Measurements from ENCODE around the gene GRM2. TPM values are rescaled to one million over a fixed set of nuclear protein-coding genes. Genes with fewer than 3 reads are reported as not detected.

Gene GRM2
- total RNA-seq, 4 donors from 2014 or later = 1.9 to 7.3 (median 5.8) TPM

GRCh38 chr3:51683566-51683965, 23.3 kb upstream of the GRM2 start:
- H3K9me3 ChIP-seq = no peaks in the 10 kb centered on the region
- no peak overlapping the region for H3K4me3 ChIP-seq
- H3K27ac ChIP-seq = no peak overlapping the region
- no peak for DNase-seq (ENCODE audit: low spot score in 2 of 2)
- peaks cover 74% of the 10 kb centered on the region for H3K4me1 ChIP-seq
- 72% methylated on average over 2 of the region's 2 CpGs for WGBS
- H3K27me3 ChIP-seq = no peaks in the 10 kb centered on the region
- H3K36me3 ChIP-seq = peaks cover 45% of the 10 kb centered on the region
- TF ChIP-seq CTCF (IDR thresholded peaks at IDR 0.05) = no peak
- no peak for TF ChIP-seq POLR2AphosphoS5 (IDR thresholded peaks at IDR 0.05)
- no peak for TF ChIP-seq POLR2A (IDR thresholded peaks at IDR 0.05)
- no peak for TF ChIP-seq EP300 (IDR thresholded peaks at IDR 0.05)

GRCh38 chr3:51684971-51685751, 21.7 kb upstream of the GRM2 start:
- TF ChIP-seq POLR2A (IDR thresholded peaks at IDR 0.05) = no peak
- no peak for TF ChIP-seq POLR2AphosphoS5 (IDR thresholded peaks at IDR 0.05)
- no peak for TF ChIP-seq EP300 (IDR thresholded peaks at IDR 0.05)
- TF ChIP-seq CTCF (IDR thresholded peaks at IDR 0.05) = no peak
- 59% methylated on average over 7 of the region's 7 CpGs for WGBS
- no peak for DNase-seq (ENCODE audit: low spot score in 2 of 2)
- Histone ChIP-seq H3K4me1 (peaks cover 67% of the 10 kb centered on the region), H3K9me3 (no peaks in the 10 kb centered on the region), H3K4me3 (no peak overlapping the region), H3K27me3 (no peaks in the 10 kb centered on the region), H3K27ac (peak overlapping the region; percentile 79), H3K36me3 (peaks cover 48% of the 10 kb centered on the region)

GRCh38 chr3:51686056-51686455, 20.8 kb upstream of the GRM2 start:
- TF ChIP-seq POLR2AphosphoS5 (IDR thresholded peaks at IDR 0.05) (no peak), POLR2A (IDR thresholded peaks at IDR 0.05) (no peak), EP300 (IDR thresholded peaks at IDR 0.05) (no peak), CTCF (IDR thresholded peaks at IDR 0.05) (no peak)
- no peak for DNase-seq (ENCODE audit: low spot score in 2 of 2)
- peaks cover 50% of the 10 kb centered on the region for H3K36me3 ChIP-seq
- no peaks in the 10 kb centered on the region for H3K27me3 ChIP-seq
- peaks cover 61% of the 10 kb centered on the region for H3K4me1 ChIP-seq
- WGBS = 87% methylated on average over 4 of the region's 4 CpGs
- H3K9me3 ChIP-seq = no peaks in the 10 kb centered on the region
- H3K4me3 ChIP-seq = no peak overlapping the region
- peak overlapping the region; percentile 79 for H3K27ac ChIP-seq

- H3K4me3 ChIP-seq = no peak overlapping the region
- H3K36me3 ChIP-seq = peaks cover 56% of the 10 kb centered on the region
- no peaks in the 10 kb centered on the region for H3K9me3 ChIP-seq
- TF ChIP-seq POLR2AphosphoS5 (IDR thresholded peaks at IDR 0.05) (no peak), CTCF (IDR thresholded peaks at IDR 0.05) (no peak), POLR2A (IDR thresholded peaks at IDR 0.05) (no peak), EP300 (IDR thresholded peaks at IDR 0.05) (no peak)
- no peak for DNase-seq (ENCODE audit: low spot score in 2 of 2)
- H3K27me3 ChIP-seq = no peaks in the 10 kb centered on the region
- WGBS = 50% methylated on average over 7 of the region's 10 CpGs
- H3K4me1 ChIP-seq = peaks cover 58% of the 10 kb centered on the region
- peak overlapping the region; percentile 79 for H3K27ac ChIP-seq
These were observed 20.2 kb upstream of the GRM2 start for GRCh38 chr3:51686512-51687215.

Measured in suprapubic skin (tissue), 4 donors.